ENCODE measurements around the gene HECTD1.

- TF ChIP-seq EZH2 (IDR thresholded peaks at IDR 0.05; ENCODE audit: borderline replicate concordance, low read depth, low read length, poor library complexity, severe bottlenecking) (no peak), CTCF (conservative IDR thresholded peaks at IDR 0.05; ENCODE audit: low read depth, low read length) (no peak)
Observed at GRCh38 chr14:31180299-31181051, 27.1 kb downstream of the HECTD1 start.
